HG03432 (cell line): ENCODE results near the gene KCNE4.

Experiments used
- ATAC-seq: cut with Tn5 transposase; IDR thresholded peaks from one replicate; pipeline ENCODE4 v1.9.1; 2021; ENCODE audit warnings: mild to moderate bottlenecking, moderate library complexity; ENCODE audit not compliant: unreplicated experiment

The KCNE4 gene

DNA sequence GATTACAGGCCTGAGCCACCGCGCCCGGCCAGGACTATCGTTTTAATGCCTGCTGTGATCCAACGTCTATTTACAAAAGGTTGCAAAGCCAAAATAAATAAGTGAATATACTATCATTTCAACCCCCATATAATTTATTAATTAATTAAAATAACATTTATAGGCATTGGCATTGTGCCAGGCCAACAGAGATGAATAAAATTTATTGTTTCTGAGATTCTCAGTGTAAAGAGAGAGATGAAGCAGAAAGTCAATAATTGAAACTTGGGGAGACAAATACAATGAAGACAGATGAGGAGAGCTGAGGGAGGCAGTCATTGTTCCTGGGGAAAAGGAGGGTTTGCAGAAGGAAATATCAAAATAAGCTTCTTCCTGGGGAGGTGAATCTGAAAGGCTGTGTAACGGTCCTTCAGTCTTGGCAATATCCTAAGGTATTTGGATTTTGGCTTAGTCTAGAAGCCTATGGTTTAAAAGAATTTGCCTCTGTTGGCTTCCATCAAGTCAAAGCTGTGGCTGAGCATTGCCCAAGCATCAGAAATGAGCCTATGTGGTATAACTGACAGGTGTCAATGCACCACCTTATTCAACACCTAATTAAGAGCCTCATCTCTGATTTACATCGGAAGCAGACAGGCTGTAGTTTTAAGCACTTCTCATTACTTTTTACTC is 31.5 kb downstream of the KCNE4 start:
- ATAC-seq = no peak

DNA sequence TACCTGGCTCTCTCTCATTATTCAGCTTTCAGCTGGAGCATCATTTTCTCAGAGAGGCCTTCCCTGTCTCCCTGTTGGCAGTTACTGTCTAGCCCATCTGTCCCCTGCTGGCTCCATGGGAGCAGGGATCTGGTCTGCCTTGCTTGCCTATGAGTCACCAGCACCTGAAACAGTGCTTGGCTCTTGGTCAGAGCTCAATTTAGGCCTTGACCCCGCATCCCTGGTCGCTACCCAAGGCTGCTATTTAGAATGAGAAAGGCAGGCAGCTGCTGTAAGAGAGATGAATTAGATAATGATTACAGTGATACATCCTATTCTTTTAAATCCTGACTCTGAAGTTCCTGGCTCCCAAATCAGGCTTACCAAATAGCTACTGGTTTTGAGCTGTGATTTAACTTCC is 32.9 kb downstream of the KCNE4 start:
- ATAC-seq = no peak

- no peak for ATAC-seq
Observed at GRCh38 chr2:223086370-223086981, 34.5 kb downstream of the KCNE4 start.

DNA sequence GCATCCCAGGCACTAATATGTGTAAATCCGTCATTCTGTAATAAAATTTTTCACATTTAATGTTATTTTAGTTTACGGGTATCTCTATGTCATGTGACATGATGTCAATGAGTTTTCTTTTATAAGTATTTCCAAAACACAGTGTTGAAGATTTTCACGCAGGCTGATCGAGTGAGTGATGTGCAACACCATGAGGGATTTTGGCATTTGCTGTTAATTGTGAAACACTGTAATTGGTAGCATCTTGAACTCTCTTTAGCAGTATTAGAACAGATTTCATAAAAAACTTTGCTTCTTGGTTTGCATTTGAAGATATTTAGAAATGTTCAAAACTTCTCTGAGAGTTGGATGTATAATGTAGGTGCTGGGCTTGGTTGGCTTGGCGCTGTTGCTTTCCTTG is 35.5 kb downstream of the KCNE4 start:
- ATAC-seq = no peak

GRCh38 chr2:223088866-223089265 is 36.9 kb downstream of the KCNE4 start:
- no peak for ATAC-seq

GRCh38 chr2:223090039-223090438 is 38.0 kb downstream of the KCNE4 start:
- no peak for ATAC-seq

- ATAC-seq = no peak
Observed at GRCh38 chr2:223090540-223091235, 38.7 kb downstream of the KCNE4 start.

GRCh38 chr2:223092667-223093066 is 40.7 kb downstream of the KCNE4 start:
- ATAC-seq = no peak

DNA sequence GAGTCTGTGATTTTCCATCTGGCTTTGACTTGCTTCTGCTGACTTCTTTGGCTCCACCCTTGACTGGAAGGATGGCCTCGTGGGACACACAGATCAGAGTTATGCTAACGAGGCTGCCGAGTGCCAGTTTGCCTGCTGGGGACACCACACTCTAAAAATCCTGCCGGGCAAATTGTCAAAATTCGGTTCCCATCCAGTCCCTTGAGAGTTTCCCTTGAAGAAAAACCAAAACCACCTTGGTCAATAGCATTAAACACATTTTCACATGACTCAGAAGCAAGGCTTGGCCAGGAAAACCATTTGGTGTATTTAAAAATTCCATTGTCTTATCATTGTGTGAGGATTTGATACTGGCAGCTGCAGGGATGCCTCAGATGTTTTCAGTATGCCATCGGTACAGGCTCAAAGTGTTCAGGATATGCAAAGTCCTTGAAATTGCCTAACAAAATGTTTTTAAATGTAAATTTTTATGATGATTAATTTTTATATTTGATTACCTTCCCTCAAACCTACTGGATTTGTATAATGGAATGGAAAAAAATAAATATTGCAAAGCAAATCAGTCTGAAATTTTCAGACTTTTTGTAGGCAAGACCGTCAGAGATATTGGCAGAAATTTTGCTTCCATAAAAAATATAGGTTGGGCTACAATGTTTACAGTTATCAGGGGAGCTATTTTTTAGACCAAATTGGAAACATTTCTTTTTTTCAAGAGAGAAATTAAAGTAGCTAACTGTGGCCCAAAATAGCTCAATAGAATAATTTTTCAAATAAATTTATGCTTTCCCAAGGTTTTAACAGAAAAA is 41.6 kb downstream of the KCNE4 start:
- no peak for ATAC-seq

GRCh38 chr2:223095207-223095606 is 43.2 kb downstream of the KCNE4 start:
- peak; percentile 50 for ATAC-seq

DNA sequence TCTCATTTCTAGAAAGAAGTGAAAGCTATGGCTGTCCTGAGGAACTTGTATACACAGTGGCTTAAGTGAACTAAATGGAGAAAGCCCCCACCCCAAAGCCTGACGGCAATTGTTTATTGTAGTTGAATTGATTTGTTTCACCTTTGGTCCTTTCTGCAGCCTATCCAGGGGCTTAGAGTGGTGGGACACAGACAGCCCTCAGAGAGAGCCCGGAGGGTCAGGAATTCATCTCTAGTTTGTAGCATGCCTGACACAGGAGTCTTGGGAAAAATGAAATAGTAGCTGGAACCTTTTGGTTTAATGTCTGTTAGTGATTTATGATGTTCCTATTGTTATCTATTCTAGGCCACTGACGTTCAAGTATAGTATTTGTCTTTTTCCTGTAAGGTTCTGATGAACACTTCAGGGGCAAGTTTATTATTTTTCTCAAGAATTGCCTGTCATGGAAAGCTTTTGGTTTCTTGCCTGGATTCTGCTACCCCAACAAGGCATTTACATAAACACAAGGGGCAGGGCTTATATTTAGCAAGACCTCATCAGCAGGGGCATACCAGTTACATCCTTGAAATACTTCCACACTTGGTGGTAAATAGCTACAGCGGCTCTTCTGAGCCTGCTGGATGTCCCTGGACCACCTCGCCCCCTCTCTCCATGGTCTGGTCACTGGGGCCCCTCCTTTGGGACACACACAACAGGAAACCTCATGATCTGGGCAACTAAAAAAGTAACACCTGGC is 44.4 kb downstream of the KCNE4 start:
- ATAC-seq = no peak

GRCh38 chr2:223097888-223098383 is 45.9 kb downstream of the KCNE4 start:
- no peak for ATAC-seq

DNA sequence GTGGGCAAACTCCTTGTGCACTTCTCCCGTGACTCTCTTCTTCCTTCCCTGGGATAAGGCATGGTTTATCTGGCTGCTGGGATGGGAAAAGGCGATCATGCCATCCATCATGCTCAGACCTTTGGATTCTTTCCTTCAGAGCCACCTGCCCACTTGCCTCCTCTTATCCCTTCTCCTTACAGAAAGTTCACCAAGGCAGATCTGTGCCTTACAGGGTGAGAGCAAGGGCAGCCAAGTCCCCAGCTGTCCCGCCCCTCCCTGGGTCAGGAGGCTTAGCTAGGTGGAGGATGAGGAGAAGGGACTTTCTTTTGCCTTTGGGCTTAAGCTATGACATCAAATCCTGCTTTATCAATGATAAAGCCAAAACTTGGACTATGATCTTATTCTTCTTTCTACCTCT is 47.6 kb downstream of the KCNE4 start:
- ATAC-seq = no peak

DNA sequence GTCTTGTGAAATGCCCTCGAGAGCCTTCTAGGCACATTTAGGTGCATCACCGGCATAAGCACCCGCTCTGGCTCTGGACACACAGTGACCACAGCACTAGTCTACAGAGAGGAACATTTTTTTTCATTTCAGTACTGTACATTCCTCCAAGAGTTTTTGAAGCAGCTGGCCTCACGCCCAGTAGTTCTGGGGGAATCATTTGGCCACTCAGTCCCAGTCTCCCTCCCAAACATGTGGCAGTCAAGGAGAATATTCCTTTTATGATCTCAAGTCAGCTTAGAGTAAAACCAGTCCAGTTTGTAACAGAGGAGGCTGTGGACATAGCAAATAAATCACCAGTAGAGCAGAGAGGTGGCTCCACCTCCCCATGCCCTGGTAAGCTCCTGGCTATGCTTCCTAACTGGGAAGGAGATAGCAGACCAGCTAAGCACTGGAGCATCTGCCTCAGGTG is 48.1 kb downstream of the KCNE4 start:
- no peak for ATAC-seq

DNA sequence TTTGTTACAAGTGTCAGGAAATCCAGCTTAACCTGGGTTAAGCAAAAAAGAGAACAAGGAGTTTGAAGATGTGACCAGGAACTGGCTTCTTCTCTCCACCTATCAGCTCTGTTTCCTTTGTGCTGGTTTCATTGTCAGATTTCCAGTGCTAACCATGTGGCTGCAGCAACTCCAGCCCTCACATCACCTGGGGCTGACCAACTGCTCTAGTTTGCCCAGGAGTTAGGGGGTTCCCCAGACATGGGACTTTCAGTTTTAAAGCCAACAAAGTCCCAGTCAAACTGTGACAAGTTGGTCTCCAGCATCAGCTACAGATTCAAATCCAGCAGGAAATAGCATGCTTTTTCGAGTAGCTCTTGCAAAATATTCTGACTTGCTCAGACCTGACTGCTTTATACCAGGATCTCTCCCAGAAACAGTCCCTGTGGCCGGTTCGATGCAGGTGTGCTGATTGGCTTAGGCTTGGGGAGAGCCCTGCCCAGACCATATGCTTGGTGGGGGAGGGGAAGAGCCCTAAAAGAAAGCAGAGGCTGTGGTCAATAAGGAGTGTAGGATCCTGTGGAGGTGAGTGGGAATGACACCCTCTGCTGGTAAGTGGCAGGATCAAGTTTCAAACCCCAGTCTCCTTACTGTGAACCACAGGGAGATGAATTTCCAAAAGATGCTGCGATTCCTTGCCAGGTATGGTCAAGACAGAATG is 49.5 kb downstream of the KCNE4 start:
- peak; percentile 86 for ATAC-seq

- no peak for ATAC-seq
Observed at GRCh38 chr2:223102040-223102400, 50.0 kb downstream of the KCNE4 start.

DNA sequence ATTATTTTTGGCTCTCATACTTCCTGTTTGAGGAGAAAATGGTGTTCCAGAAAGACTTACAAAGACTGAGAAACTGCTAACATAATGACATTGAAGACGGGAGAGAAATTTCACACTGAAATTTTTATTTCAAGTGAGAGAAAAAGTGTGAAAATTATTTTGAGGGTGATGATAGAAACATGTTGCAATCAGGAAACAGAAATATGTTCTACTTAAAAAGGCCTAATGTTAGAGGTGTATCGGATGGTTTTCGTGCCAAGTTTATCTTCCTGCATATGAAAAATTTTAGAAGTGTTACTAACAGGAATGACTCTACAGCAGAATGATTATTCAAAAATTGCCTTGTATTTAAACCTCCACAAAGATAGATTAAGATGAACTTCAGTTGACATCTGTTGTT is 50.5 kb downstream of the KCNE4 start:
- no peak for ATAC-seq

DNA sequence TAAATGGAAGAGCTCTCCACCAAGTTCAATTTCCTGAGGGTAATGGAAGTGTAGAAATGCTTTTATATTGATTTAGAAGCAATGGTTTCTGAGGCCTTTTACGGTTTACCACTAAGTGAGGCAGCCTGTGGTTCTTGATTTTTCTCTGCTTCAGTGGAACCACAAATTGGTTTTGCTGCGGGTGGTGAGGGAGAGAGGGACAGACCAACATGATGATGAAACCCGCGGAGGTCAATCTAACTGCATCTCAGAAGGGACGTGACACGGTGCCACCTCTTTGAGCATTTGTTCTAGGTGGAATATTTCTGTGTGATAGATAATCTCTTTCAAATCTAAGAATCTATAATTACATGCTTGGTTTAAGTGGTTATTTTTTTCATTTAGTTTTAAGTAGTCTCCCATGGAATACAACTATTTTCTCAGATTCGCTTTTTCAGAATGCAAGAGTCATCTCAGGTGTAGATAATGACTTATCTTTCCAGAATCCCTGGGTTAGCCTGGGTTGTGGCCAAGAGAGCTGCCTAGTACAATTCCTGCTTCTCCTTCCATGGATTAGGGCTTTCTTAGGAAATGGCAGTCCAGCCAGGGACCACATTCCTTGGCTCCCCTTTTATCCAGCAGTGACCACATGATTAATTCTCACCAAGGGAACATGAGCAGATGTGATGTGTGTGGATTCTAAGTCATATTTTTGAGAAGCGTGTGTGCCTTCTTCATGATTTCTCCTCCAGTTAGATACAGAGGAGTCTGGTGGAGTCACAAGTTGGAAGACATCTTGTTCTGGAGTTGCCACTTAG is 52.5 kb downstream of the KCNE4 start:
- ATAC-seq = no peak
